Peyer's patch (tissue), 4 donors: Measurements from ENCODE around the gene IKZF3.

Source experiments
- POLR2A ChIP-seq, 2 donors: fragments of 450-650 bp; IDR thresholded peaks; one replicate each; pipeline ENCODE4 v1.5.1; 2017; ENCODE audit warnings: antibody characterized with exemption in 2 of 2, mild to moderate bottlenecking in 2 of 2, moderate library complexity in 2 of 2
- TF ChIP-seq, protein P1 (sequence below), 6 experiments: fragments of 450-650 bp in 4 of 6; fragments of 200-600 bp in 2 of 6; sonication (generic) in 1 of 6; IDR thresholded peaks; one replicate each; pipeline ENCODE4 v1.5.1; 2017 to 2019; ENCODE audit warnings: antibody characterized with exemption in 6 of 6, mild to moderate bottlenecking in 3 of 6, moderate library complexity in 1 of 6

GRCh38 chr17:39804839-39805238, 59.3 kb downstream of the IKZF3 start:
- TF ChIP-seq, protein P1, sequence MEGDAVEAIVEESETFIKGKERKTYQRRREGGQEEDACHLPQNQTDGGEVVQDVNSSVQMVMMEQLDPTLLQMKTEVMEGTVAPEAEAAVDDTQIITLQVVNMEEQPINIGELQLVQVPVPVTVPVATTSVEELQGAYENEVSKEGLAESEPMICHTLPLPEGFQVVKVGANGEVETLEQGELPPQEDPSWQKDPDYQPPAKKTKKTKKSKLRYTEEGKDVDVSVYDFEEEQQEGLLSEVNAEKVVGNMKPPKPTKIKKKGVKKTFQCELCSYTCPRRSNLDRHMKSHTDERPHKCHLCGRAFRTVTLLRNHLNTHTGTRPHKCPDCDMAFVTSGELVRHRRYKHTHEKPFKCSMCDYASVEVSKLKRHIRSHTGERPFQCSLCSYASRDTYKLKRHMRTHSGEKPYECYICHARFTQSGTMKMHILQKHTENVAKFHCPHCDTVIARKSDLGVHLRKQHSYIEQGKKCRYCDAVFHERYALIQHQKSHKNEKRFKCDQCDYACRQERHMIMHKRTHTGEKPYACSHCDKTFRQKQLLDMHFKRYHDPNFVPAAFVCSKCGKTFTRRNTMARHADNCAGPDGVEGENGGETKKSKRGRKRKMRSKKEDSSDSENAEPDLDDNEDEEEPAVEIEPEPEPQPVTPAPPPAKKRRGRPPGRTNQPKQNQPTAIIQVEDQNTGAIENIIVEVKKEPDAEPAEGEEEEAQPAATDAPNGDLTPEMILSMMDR (IDR thresholded peaks at IDR 0.05): no peak
- TF ChIP-seq POLR2A (IDR thresholded peaks at IDR 0.05): no peak
